GM12878 (cell line): ENCODE results near the gene IRF2BP1. TPM values are rescaled to one million over a fixed set of nuclear protein-coding genes. Genes with fewer than 3 reads are reported as not detected.

Source experiments
- ATF2 ChIP-seq: IDR thresholded peaks from 2 replicates; pipeline ENCODE4 v1.6.1; 2012; ENCODE audit warnings: low read length, inconsistent platforms
- IKZF1 ChIP-seq: fragments of 450-650 bp; conservative IDR thresholded peaks from 2 replicates; pipeline ENCODE4 v1.6.1; 2017; ENCODE audit warnings: antibody characterized with exemption, mild to moderate bottlenecking
- JUNB ChIP-seq: IDR thresholded peaks from 2 replicates; pipeline ENCODE4 v1.6.1; 2016; ENCODE audit warnings: antibody characterized with exemption, mild to moderate bottlenecking
- MEF2B ChIP-seq: fragments of 450-650 bp; IDR thresholded peaks from 2 replicates; pipeline ENCODE4 v1.6.1; 2018; ENCODE audit warnings: mild to moderate bottlenecking, moderate library complexity; ENCODE audit not compliant: partially characterized antibody, poor library complexity, severe bottlenecking
- MXI1 ChIP-seq: fragments of 150-350 bp; IDR thresholded peaks from 2 replicates; pipeline ENCODE4 v1.6.1; 2011; ENCODE audit warnings: low read depth, mild to moderate bottlenecking, inconsistent platforms, low read length, improper control_type of control experiment
- PML ChIP-seq: IDR thresholded peaks from 2 replicates; pipeline ENCODE4 v1.6.1; 2012; ENCODE audit warnings: low read length, inconsistent platforms
- RBBP5 ChIP-seq: fragments of 200-600 bp; sonication (generic); conservative IDR thresholded peaks from 2 replicates; pipeline ENCODE4 v1.6.1; 2016
- USF1 ChIP-seq: IDR thresholded peaks from 2 replicates; pipeline ENCODE4 v1.6.1; 2011; ENCODE audit warnings: borderline replicate concordance, low read depth, mild to moderate bottlenecking, moderate library complexity, mixed read lengths, low read length; ENCODE audit not compliant: insufficient read depth; ENCODE audit errors: extremely low read length
- YY1 ChIP-seq: IDR thresholded peaks from 2 replicates; pipeline ENCODE4 v1.6.1; 2011; ENCODE audit warnings: low read depth, mild to moderate bottlenecking, low read length
- ZNF384 ChIP-seq: IDR thresholded peaks from 2 replicates; pipeline ENCODE4 v1.6.1; 2012; ENCODE audit warnings: low read depth, mild to moderate bottlenecking, low read length, improper control_type of control experiment, borderline replicate concordance
- polyA plus RNA-seq, 11 experiments: library from polyadenylated mRNA; depleted of rRNA in 4 of 11; unstranded in 6 of 11; stranded (reverse) in 5 of 11; fragments of >200 nt; fragmentation: Nextera tagmentation in 4 of 11; fragmentation: Illumina TruSeq in 1 of 11; extraction: Ambion mirVana in 4 of 11; extraction: Trizol in 1 of 11; gene quantifications; 1 replicate in 1 of 11; 2 replicates in 10 of 11; pipeline versions ENCODE4 v1.2.1 to v1.2.3, GENCODE V29; 2011 to 2016; ENCODE audit warnings: inconsistent platforms in 2 of 11, missing spikeins in 2 of 11, low read depth in 1 of 11
- total RNA-seq, 4 experiments: library from RNA; depleted of rRNA in 3 of 4; stranded (reverse); fragments of >200 nt in 3 of 4; fragmentation: Illumina TruSeq in 1 of 4; extraction: Trizol in 1 of 4; gene quantifications; 2 replicates each; pipeline versions ENCODE4 v1.2.1 to v1.2.3, GENCODE V29; 2013 to 2021

Gene IRF2BP1
- total and polyA plus RNA-seq, 10 of the 15 experiments (the other 5 are each of a cell fraction or from before 2014, with no cell fraction given): 0.31 to 24.4 (median 4.4) TPM

GRCh38 chr19:45862564-45863334 lies 23.2 kb downstream of the IRF2BP1 start, which contains the start of gene SYMPK (continued):
- TF ChIP-seq ATF2: no peak
- peak; percentile 100 for TF ChIP-seq IKZF1
- TF ChIP-seq USF1: peak; percentile 16
- peak; percentile 60; the same call in 1 of the 2 replicates for TF ChIP-seq MXI1
- no peak for TF ChIP-seq RBBP5
- TF ChIP-seq JUNB: no peak
- TF ChIP-seq YY1: peak; percentile 96
- no peak for TF ChIP-seq PML
- TF ChIP-seq ZNF384: no peak
- TF ChIP-seq MEF2B: no peak
